Activated B cell treated with CpG ODN at 0.5 μM for 24 hours (primary cell): Measurements from ENCODE around the gene KLRC3. TPM values are rescaled to one million over a fixed set of nuclear protein-coding genes. Genes with fewer than 3 reads are reported as not detected.
"Not testable (repeated sequence)": the region's sequence is repeated elsewhere in the genome, so short reads cannot be mapped to it uniquely, and the experiment has no call there.

Experiments used
- ATAC-seq: fragments of 200-7000 bp; cut with Tn5 transposase; one replicate; pipeline ENCODE4 v1.10.0; 2021; ENCODE audit warnings: low read depth, mild to moderate bottlenecking, moderate library complexity
- CTCF ChIA-PET: fragments of 350-600 bp; sonication (Branson Sonifier 250); formaldehyde crosslinking; loops from one replicate; lab custom pipeline; 2021; ENCODE audit warnings: antibody characterized with exemption; lab: Charles Lee
- POLR2A ChIA-PET: fragments of 350-600 bp; sonication (Branson Sonifier 250); formaldehyde crosslinking; loops from one replicate; lab custom pipeline; 2021; ENCODE audit warnings: antibody characterized with exemption; lab: Charles Lee
- DNase-seq: peaks from one replicate; pipeline ENCODE4 v3.0.0; 2022
- H3K27ac Mint-ChIP-seq: one replicate; pipeline ENCODE4 v1.8.0; 2020; ENCODE audit warnings: mixed read lengths
- H3K27me3 Mint-ChIP-seq: one replicate; pipeline ENCODE4 v1.8.0; 2021; ENCODE audit warnings: mixed read lengths
- H3K36me3 Mint-ChIP-seq: one replicate; pipeline ENCODE4 v1.8.0; 2021; ENCODE audit warnings: low read depth, mixed read lengths
- H3K4me1 Mint-ChIP-seq: one replicate; pipeline ENCODE4 v1.8.0; 2021; ENCODE audit warnings: mixed read lengths
- H3K4me3 Mint-ChIP-seq: one replicate; pipeline ENCODE4 v1.8.0; 2020; ENCODE audit warnings: mild to moderate bottlenecking, mixed read lengths
- H3K9me3 Mint-ChIP-seq: one replicate; pipeline ENCODE4 v1.8.0; 2020; ENCODE audit warnings: mixed read lengths
- intact Hi-C: fragments of 100-400 bp; cut with micrococcal nuclease; formaldehyde crosslinking; loops from one replicate; pipeline ENCODE4 v1.15.1; 2024
- total RNA-seq: library from RNA; stranded (reverse); gene quantifications from 2 replicates; pipeline ENCODE4 v1.2.3, GENCODE V29; 2022
- TF ChIP-seq, protein P1 (sequence below): fragments of 200-600 bp; IDR thresholded peaks from one replicate; pipeline ENCODE4 v1.8.0; 2022; ENCODE audit warnings: antibody characterized with exemption, mild to moderate bottlenecking

KLRC3 gene
- total RNA-seq, 1 donor from 2014 or later, result not detected

DNA sequence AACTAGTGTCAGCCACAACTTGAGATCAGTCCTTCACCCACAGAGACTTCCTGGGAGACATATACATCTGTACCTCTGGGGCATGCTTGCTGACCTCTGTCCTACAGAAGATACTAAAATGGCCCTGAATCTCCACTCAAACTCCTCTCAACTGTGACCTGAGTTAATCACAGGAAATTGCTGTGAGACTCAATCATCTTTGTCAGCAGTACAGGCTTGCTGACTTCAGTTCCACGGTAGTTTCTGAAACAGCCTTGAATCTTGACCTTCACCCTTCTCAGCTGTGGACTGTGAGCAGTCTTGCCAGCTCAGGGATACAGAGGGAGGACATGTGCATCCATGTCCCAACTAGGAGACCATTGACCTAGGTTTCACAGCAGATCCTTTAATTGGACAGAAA, 34.1 kb upstream of the KLRC3 start:
- H3K4me1 Mint-ChIP-seq, result no peaks in the 10 kb centered on the region
- DNase-seq (no peak), ATAC-seq (no peak)
- ChIA-PET POLR2A (no interaction called here), CTCF (no interaction called here)
- intact Hi-C loops, result no loop called here
- no peaks in the 10 kb centered on the region for H3K36me3 Mint-ChIP-seq
- H3K27ac Mint-ChIP-seq, result no peak overlapping the region
- H3K9me3 Mint-ChIP-seq, result peaks cover 25% of the 10 kb centered on the region
- TF ChIP-seq, protein P1, sequence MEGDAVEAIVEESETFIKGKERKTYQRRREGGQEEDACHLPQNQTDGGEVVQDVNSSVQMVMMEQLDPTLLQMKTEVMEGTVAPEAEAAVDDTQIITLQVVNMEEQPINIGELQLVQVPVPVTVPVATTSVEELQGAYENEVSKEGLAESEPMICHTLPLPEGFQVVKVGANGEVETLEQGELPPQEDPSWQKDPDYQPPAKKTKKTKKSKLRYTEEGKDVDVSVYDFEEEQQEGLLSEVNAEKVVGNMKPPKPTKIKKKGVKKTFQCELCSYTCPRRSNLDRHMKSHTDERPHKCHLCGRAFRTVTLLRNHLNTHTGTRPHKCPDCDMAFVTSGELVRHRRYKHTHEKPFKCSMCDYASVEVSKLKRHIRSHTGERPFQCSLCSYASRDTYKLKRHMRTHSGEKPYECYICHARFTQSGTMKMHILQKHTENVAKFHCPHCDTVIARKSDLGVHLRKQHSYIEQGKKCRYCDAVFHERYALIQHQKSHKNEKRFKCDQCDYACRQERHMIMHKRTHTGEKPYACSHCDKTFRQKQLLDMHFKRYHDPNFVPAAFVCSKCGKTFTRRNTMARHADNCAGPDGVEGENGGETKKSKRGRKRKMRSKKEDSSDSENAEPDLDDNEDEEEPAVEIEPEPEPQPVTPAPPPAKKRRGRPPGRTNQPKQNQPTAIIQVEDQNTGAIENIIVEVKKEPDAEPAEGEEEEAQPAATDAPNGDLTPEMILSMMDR, result no peak
- no peak overlapping the region for H3K4me3 Mint-ChIP-seq
- H3K27me3 Mint-ChIP-seq, result no peaks in the 10 kb centered on the region

- ChIA-PET CTCF (no interaction called here), POLR2A (no interaction called here)
- ATAC-seq, result no peak
- intact Hi-C loops, result no loop called here
- Mint-ChIP-seq H3K27me3 (no peaks in the 10 kb centered on the region), H3K36me3 (no peaks in the 10 kb centered on the region), H3K4me3 (no peak within 1 kb of the TSS), H3K4me1 (no peaks in the 10 kb centered on the region), H3K9me3 (peaks cover 18% of the 10 kb centered on the region), H3K27ac (no peak within 1 kb of the TSS)
- TF ChIP-seq, protein P1, result no peak
- DNase-seq, result no peak
Observed at GRCh38 chr12:10453156-10453555, 32.8 kb upstream of the KLRC3 start, which contains the start of gene KLRC1. Gene KLRC1 (minus strand): TSS chr12:10453377. CDS start chr12:10451156, 2,221 bp downstream.

- Mint-ChIP-seq H3K4me3 (no peak overlapping the region), H3K27ac (no peak overlapping the region), H3K4me1 (no peaks in the 10 kb centered on the region), H3K27me3 (no peaks in the 10 kb centered on the region), H3K9me3 (no peaks in the 10 kb centered on the region), H3K36me3 (no peaks in the 10 kb centered on the region)
- DNase-seq (no peak), ATAC-seq (no peak)
- POLR2A ChIA-PET, result no interaction called here
- CTCF ChIA-PET, result no interaction called here
- intact Hi-C loops, result no loop called here
- TF ChIP-seq, protein P1, result no peak
Observed at GRCh38 chr12:10448236-10448635, 27.8 kb upstream of the KLRC3 start.

- DNase-seq, CTCF ChIA-PET, H3K4me1 Mint-ChIP-seq, H3K9me3 Mint-ChIP-seq, POLR2A ChIA-PET, ATAC-seq, H3K27me3 Mint-ChIP-seq, H3K36me3 Mint-ChIP-seq, intact Hi-C loops, H3K27ac Mint-ChIP-seq, H3K4me3 Mint-ChIP-seq: not testable (repeated sequence)
Observed at GRCh38 chr12:10446052-10446451, 25.7 kb upstream of the KLRC3 start.

- H3K27ac Mint-ChIP-seq, POLR2A ChIA-PET, H3K27me3 Mint-ChIP-seq, H3K36me3 Mint-ChIP-seq, H3K4me1 Mint-ChIP-seq, CTCF ChIA-PET, H3K4me3 Mint-ChIP-seq, H3K9me3 Mint-ChIP-seq, ATAC-seq, DNase-seq, intact Hi-C loops: not testable (repeated sequence)
Observed at GRCh38 chr12:10441144-10441543, 20.7 kb upstream of the KLRC3 start.

- POLR2A ChIA-PET, CTCF ChIA-PET, H3K27me3 Mint-ChIP-seq, H3K4me3 Mint-ChIP-seq, ATAC-seq, DNase-seq, H3K4me1 Mint-ChIP-seq, H3K9me3 Mint-ChIP-seq, H3K27ac Mint-ChIP-seq, H3K36me3 Mint-ChIP-seq, intact Hi-C loops: not testable (repeated sequence)
Observed at GRCh38 chr12:10439608-10440274, 19.3 kb upstream of the KLRC3 start.

DNA sequence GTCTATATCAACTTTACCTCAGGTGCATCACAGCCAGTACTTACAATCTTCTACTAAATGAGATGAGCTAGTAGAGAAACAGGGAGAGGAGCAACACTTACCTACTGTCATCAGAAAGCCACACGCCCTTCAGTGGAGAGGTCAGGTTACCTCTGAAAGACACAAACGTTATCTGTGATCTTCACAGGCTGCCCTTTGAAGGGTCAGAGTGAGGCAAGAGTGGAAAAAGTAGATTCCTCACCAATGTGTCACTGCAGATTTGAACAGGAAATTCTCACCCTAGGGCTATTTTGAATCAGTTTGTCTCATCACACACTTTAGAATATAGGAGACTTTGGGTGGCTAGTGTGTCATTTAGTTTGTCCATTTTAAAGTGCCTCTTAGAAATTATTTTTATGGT, 17.2 kb upstream of the KLRC3 start:
- DNase-seq, H3K27ac Mint-ChIP-seq, CTCF ChIA-PET, H3K27me3 Mint-ChIP-seq, H3K4me1 Mint-ChIP-seq, intact Hi-C loops, H3K4me3 Mint-ChIP-seq, H3K9me3 Mint-ChIP-seq, ATAC-seq, POLR2A ChIA-PET, H3K36me3 Mint-ChIP-seq: not testable (repeated sequence)

- H3K27ac Mint-ChIP-seq, H3K27me3 Mint-ChIP-seq, CTCF ChIA-PET, H3K4me1 Mint-ChIP-seq, H3K36me3 Mint-ChIP-seq, POLR2A ChIA-PET, ATAC-seq, H3K9me3 Mint-ChIP-seq, DNase-seq, H3K4me3 Mint-ChIP-seq: not testable (repeated sequence)
- intact Hi-C loops, result loop anchor here (2.0 kb wide), 1 partner anchor 15 kb away; the partner anchor contains the start of gene KLRC3
Observed at GRCh38 chr12:10435816-10436215, 15.4 kb upstream of the KLRC3 start, which contains the start of gene KLRC2. Gene KLRC2 (minus strand): TSS chr12:10436010. CDS start chr12:10435986, 24 bp downstream.

DNA sequence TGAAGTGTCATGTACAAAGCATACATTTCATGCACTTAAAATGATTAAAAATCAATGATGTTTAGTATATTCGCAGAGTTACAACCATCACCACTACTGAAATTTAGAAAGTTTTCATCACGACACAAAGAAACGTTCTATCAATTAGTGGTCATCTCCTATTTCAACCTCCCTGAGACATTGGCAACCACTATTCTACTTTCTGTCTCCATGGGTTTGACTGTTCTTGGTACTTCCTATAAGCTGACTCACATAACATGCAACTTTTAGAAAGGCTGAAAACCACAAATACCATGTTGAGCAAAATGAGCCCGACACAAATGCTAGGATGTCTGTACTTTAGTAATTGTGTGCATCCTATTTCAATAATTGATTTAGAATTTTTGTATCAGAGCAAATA, 10.2 kb upstream of the KLRC3 start:
- H3K9me3 Mint-ChIP-seq, DNase-seq, H3K4me1 Mint-ChIP-seq, CTCF ChIA-PET, POLR2A ChIA-PET, H3K27ac Mint-ChIP-seq, H3K27me3 Mint-ChIP-seq, H3K36me3 Mint-ChIP-seq, ATAC-seq, H3K4me3 Mint-ChIP-seq, intact Hi-C loops: not testable (repeated sequence)

DNA sequence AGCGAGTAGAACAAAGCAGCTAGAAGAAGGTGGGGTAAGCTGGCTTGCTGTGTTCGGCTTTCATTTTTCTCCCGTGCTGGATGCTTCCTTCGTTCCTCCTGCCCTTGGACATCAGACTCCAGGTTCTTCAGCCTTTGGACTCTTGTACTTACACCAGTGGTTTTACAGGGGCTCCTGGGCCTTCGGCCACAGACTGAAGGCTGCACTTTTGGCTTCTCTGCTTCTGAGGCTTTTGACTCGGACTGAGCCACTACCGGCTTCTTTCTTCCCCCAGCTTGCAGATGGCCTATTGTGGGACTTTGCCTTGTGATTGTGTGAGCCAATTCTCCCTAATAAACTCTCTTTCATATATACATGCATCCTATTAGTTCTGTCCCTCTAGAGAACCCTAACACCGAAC, 5.5 kb upstream of the KLRC3 start:
- POLR2A ChIA-PET, H3K27me3 Mint-ChIP-seq, DNase-seq, H3K4me1 Mint-ChIP-seq, H3K27ac Mint-ChIP-seq, ATAC-seq, H3K9me3 Mint-ChIP-seq, intact Hi-C loops, CTCF ChIA-PET, H3K4me3 Mint-ChIP-seq, H3K36me3 Mint-ChIP-seq: not testable (repeated sequence)
